ENCODE data around the gene INSM1.
A peak's percentile ranks its signal among the peaks of the same experiment; 100 is the strongest.

Gene INSM1

DNA sequence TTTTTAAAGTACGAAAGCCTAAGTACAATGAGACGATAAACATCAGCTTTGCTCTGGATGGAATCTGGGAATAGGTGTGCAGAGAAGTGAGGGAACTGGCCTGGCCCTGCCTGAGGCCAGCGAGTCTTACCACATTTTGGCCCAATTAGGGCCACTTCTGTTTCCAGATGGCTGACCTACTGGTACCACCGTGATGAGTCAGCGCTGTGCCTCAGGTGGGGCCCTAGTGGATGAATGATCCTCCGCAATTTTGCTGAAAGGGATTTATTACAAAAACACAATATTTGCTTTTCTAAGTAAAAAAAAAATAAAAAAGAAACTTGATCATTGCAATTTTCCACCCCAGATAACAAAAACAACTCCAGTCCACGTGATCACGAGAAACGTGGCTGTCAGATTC is 22.5 kb downstream of the INSM1 start:
- no peak overlapping the region for H2AK5ac ChIP-seq (ENCODE audit: low read length)
- no peak overlapping the region for H2BK120ac ChIP-seq (ENCODE audit: insufficient read depth, low read length, poor library complexity)
- no peaks in the 10 kb centered on the region for H3K4me1 ChIP-seq (ENCODE audit: control insufficient read depth in 1 of 2, insufficient read depth in 2 of 2, low read length in 2 of 2)
- no peak overlapping the region for H3K4ac ChIP-seq (ENCODE audit: low read depth, low read length)
- no peaks in the 10 kb centered on the region for H3K27me3 ChIP-seq (ENCODE audit: insufficient read depth, low read length)
- H2BK12ac ChIP-seq (ENCODE audit: low read length), result no peak overlapping the region
- H2AFZ ChIP-seq (ENCODE audit: insufficient read depth, low read length, poor library complexity), result no peak overlapping the region
- no peak overlapping the region for H3K9ac ChIP-seq (ENCODE audit: low read length)
- no peak overlapping the region for H3K4me3 ChIP-seq (ENCODE audit: low read depth, low read length)
- no peak overlapping the region for H2BK5ac ChIP-seq (ENCODE audit: low read depth, low read length, poor library complexity)
- no peaks in the 10 kb centered on the region for H3K9me3 ChIP-seq (ENCODE audit: insufficient read depth, low read depth, low read length)
- H3K14ac ChIP-seq (ENCODE audit: low read length), result no peak overlapping the region
- H3K79me2 ChIP-seq (ENCODE audit: control insufficient read depth, insufficient read depth, low read length, poor library complexity), result no peaks in the 10 kb centered on the region
- no peak overlapping the region for H4K91ac ChIP-seq (ENCODE audit: low read depth, low read length)
- DNase-seq, result peak; percentile 88 to 91
- no peak overlapping the region for H4K12ac ChIP-seq (ENCODE audit: low read depth, low read length)
- peaks cover 0 to 4% of the 10 kb centered on the region in 2 experiments for H3K36me3 ChIP-seq (ENCODE audit: control insufficient read depth in 1 of 2, insufficient read depth in 2 of 2, low read length in 2 of 2)
- no peaks in the 10 kb centered on the region for H3K79me1 ChIP-seq (ENCODE audit: low read length)
- WGBS (ENCODE audit: extremely low coverage, insufficient coverage, insufficient read length), result no CpG with 5 or more reads among the region's 9 CpGs
- no peak overlapping the region for H3K27ac ChIP-seq (ENCODE audit: low read depth, low read length)
- no peak overlapping the region for H3K23ac ChIP-seq (ENCODE audit: low read length)
- no peak overlapping the region for H4K8ac ChIP-seq (ENCODE audit: low read depth, low read length)
- H3K18ac ChIP-seq (ENCODE audit: low read length), result no peak overlapping the region
- H3K4me2 ChIP-seq (ENCODE audit: low read length), result no peak overlapping the region

DNA sequence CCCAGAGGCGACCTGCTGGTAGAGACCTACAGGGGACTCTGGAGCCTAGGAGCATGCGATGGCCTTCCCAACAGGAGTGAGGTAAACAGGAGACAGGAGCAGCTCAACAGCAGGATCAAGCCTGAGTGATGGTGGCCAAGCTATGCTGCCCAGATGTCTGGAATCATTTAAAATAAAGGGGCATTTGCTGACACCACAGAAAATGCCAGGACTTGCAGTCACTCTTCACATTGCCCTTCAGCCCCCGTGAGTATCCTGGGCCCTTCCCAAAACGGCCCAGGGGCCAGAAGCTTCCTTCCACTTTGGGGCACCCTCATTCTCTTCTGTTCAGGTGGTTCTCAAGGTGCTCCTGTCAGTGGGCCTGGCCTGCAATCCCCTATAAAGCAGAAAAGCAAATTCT is 23.2 kb downstream of the INSM1 start:
- Histone ChIP-seq H4K8ac (ENCODE audit: low read depth, low read length) (no peak overlapping the region), H3K36me3 (ENCODE audit: control insufficient read depth in 1 of 2, insufficient read depth in 2 of 2, low read length in 2 of 2) (peaks cover 0 to 4% of the 10 kb centered on the region in 2 experiments), H3K4ac (ENCODE audit: low read depth, low read length) (no peak overlapping the region), H3K23ac (ENCODE audit: low read length) (no peak overlapping the region), H2BK120ac (ENCODE audit: insufficient read depth, low read length, poor library complexity) (no peak overlapping the region), H3K79me1 (ENCODE audit: low read length) (no peaks in the 10 kb centered on the region), H3K27me3 (ENCODE audit: insufficient read depth, low read length) (no peaks in the 10 kb centered on the region), H3K4me2 (ENCODE audit: low read length) (no peak overlapping the region), H2BK5ac (ENCODE audit: low read depth, low read length, poor library complexity) (no peak overlapping the region), H2AK5ac (ENCODE audit: low read length) (no peak overlapping the region), H4K12ac (ENCODE audit: low read depth, low read length) (no peak overlapping the region), H3K9me3 (ENCODE audit: insufficient read depth, low read depth, low read length) (no peaks in the 10 kb centered on the region), H3K4me1 (ENCODE audit: control insufficient read depth in 1 of 2, insufficient read depth in 2 of 2, low read length in 2 of 2) (no peaks in the 10 kb centered on the region), H3K4me3 (ENCODE audit: low read depth, low read length) (no peak overlapping the region), H4K91ac (ENCODE audit: low read depth, low read length) (no peak overlapping the region), H2AFZ (ENCODE audit: insufficient read depth, low read length, poor library complexity) (no peak overlapping the region), H3K14ac (ENCODE audit: low read length) (no peak overlapping the region), H3K9ac (ENCODE audit: low read length) (no peak overlapping the region), H3K18ac (ENCODE audit: low read length) (no peak overlapping the region), H3K27ac (ENCODE audit: low read depth, low read length) (no peak overlapping the region), H3K79me2 (ENCODE audit: control insufficient read depth, insufficient read depth, low read length, poor library complexity) (no peaks in the 10 kb centered on the region), H2BK12ac (ENCODE audit: low read length) (no peak overlapping the region)
- peak in 1 of 2 donors; percentile 48 for DNase-seq
- WGBS (ENCODE audit: extremely low coverage, insufficient coverage, insufficient read length), result no CpG with 5 or more reads among the region's 4 CpGs

DNA sequence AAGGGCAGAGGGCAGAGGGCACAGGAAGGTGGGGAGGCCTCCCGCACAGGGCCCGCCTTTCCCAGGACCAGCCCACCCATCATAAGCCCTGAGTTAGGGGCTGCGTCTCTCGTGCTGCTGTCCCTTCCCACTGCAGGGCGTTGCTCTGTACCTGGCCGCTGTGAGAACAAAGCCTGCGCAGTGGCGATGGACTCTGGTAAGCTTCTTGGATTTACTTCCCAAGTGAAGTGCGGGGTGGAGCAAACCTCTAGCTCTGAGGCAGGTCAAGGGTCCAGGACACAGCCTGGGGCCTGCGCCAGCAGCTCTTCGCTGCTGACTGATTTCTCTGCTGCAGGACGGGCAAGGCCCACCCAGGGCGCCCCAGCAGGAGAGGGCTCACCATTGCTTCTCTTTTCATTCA is 23.9 kb downstream of the INSM1 start:
- H3K27ac ChIP-seq (ENCODE audit: low read depth, low read length), result no peak overlapping the region
- no peak overlapping the region for H3K4me3 ChIP-seq (ENCODE audit: low read depth, low read length)
- no peak overlapping the region for H4K12ac ChIP-seq (ENCODE audit: low read depth, low read length)
- H3K36me3 ChIP-seq (ENCODE audit: control insufficient read depth in 1 of 2, insufficient read depth in 2 of 2, low read length in 2 of 2), result peaks cover 0 to 4% of the 10 kb centered on the region in 2 experiments
- H2BK12ac ChIP-seq (ENCODE audit: low read length), result no peak overlapping the region
- no peak overlapping the region for H3K4ac ChIP-seq (ENCODE audit: low read depth, low read length)
- H4K91ac ChIP-seq (ENCODE audit: low read depth, low read length), result no peak overlapping the region
- H3K9ac ChIP-seq (ENCODE audit: low read length), result no peak overlapping the region
- no peaks in the 10 kb centered on the region for H3K79me1 ChIP-seq (ENCODE audit: low read length)
- H3K18ac ChIP-seq (ENCODE audit: low read length), result no peak overlapping the region
- H2BK5ac ChIP-seq (ENCODE audit: low read depth, low read length, poor library complexity), result no peak overlapping the region
- no peaks in the 10 kb centered on the region for H3K79me2 ChIP-seq (ENCODE audit: control insufficient read depth, insufficient read depth, low read length, poor library complexity)
- no peak overlapping the region for H3K4me2 ChIP-seq (ENCODE audit: low read length)
- no peak overlapping the region for H3K14ac ChIP-seq (ENCODE audit: low read length)
- no peaks in the 10 kb centered on the region for H3K9me3 ChIP-seq (ENCODE audit: insufficient read depth, low read depth, low read length)
- H2AK5ac ChIP-seq (ENCODE audit: low read length), result no peak overlapping the region
- no CpG with 5 or more reads among the region's 13 CpGs for WGBS (ENCODE audit: extremely low coverage, insufficient coverage, insufficient read length)
- H3K4me1 ChIP-seq (ENCODE audit: control insufficient read depth in 1 of 2, insufficient read depth in 2 of 2, low read length in 2 of 2), result no peaks in the 10 kb centered on the region
- no peak overlapping the region for H3K23ac ChIP-seq (ENCODE audit: low read length)
- H3K27me3 ChIP-seq (ENCODE audit: insufficient read depth, low read length), result no peaks in the 10 kb centered on the region
- no peak for DNase-seq
- no peak overlapping the region for H2AFZ ChIP-seq (ENCODE audit: insufficient read depth, low read length, poor library complexity)
- no peak overlapping the region for H2BK120ac ChIP-seq (ENCODE audit: insufficient read depth, low read length, poor library complexity)
- H4K8ac ChIP-seq (ENCODE audit: low read depth, low read length), result no peak overlapping the region

DNA sequence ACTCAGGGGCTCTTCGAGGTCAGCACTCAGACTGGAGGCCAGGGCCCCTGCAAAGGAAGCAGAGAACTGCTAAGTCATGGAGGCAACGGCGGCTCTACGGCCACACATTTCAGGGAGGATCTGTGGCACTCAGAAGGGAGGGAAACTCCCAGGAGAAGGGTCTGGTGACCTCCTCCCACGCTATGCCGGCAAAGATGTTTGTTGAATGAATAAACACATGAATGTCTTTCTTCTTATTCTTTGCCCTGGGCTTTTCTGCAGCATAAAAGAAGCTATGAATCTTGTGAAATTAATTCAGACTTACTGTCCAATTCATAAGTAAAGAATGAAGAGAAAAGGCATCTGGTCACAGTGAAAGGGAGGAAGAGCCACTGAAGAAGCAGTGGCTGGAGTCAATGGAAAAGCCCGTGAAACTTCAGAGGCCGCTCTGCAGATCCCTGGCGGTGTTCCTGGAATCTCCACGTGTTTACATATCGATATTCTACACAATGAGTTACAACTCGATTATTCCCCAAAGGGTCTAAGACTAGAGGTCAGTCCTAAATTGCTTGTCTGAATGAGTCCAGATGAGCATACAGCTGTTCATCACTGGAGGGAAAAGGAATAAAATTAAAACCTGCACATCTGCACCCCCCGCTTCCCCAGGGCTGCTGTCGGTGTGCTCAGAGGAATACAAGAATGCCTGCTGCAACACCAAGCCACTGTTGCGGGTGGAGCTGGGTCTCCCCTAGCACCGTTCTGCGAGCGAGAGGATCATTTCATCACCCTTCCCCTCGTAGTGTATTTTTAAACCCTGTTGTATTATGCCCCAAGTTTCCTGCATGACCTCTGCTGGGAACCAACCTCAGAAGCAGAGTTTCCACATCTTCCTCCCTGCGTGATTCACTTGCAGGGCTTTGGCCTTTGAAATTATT is 25.6 kb downstream of the INSM1 start:
- H3K79me2 ChIP-seq (ENCODE audit: control insufficient read depth, insufficient read depth, low read length, poor library complexity), result no peaks in the 10 kb centered on the region
- no peaks in the 10 kb centered on the region for H3K79me1 ChIP-seq (ENCODE audit: low read length)
- H2BK120ac ChIP-seq (ENCODE audit: insufficient read depth, low read length, poor library complexity), result no peak overlapping the region
- no peaks in the 10 kb centered on the region for H3K4me1 ChIP-seq (ENCODE audit: control insufficient read depth in 1 of 2, insufficient read depth in 2 of 2, low read length in 2 of 2)
- H4K12ac ChIP-seq (ENCODE audit: low read depth, low read length), result no peak overlapping the region
- no CpG with 5 or more reads among the region's 20 CpGs for WGBS (ENCODE audit: extremely low coverage, insufficient coverage, insufficient read length)
- no peak overlapping the region for H2AK5ac ChIP-seq (ENCODE audit: low read length)
- no peak overlapping the region for H2BK12ac ChIP-seq (ENCODE audit: low read length)
- H3K27ac ChIP-seq (ENCODE audit: low read depth, low read length), result no peak overlapping the region
- DNase-seq, result peak; percentile 79 to 85
- H3K4ac ChIP-seq (ENCODE audit: low read depth, low read length), result no peak overlapping the region
- no peak overlapping the region for H4K8ac ChIP-seq (ENCODE audit: low read depth, low read length)
- H4K91ac ChIP-seq (ENCODE audit: low read depth, low read length), result no peak overlapping the region
- no peak overlapping the region for H3K14ac ChIP-seq (ENCODE audit: low read length)
- no peak overlapping the region for H3K23ac ChIP-seq (ENCODE audit: low read length)
- H3K18ac ChIP-seq (ENCODE audit: low read length), result no peak overlapping the region
- H3K4me2 ChIP-seq (ENCODE audit: low read length), result no peak overlapping the region
- H3K9ac ChIP-seq (ENCODE audit: low read length), result no peak overlapping the region
- H3K9me3 ChIP-seq (ENCODE audit: insufficient read depth, low read depth, low read length), result no peaks in the 10 kb centered on the region
- no peaks in the 10 kb centered on the region for H3K27me3 ChIP-seq (ENCODE audit: insufficient read depth, low read length)
- no peak overlapping the region for H2AFZ ChIP-seq (ENCODE audit: insufficient read depth, low read length, poor library complexity)
- H3K4me3 ChIP-seq (ENCODE audit: low read depth, low read length), result no peak overlapping the region
- no peak overlapping the region for H2BK5ac ChIP-seq (ENCODE audit: low read depth, low read length, poor library complexity)
- peaks cover 0 to 4% of the 10 kb centered on the region in 2 experiments for H3K36me3 ChIP-seq (ENCODE audit: control insufficient read depth in 1 of 2, insufficient read depth in 2 of 2, low read length in 2 of 2)
